ENCODE results near the gene SLC16A10.

DNA sequence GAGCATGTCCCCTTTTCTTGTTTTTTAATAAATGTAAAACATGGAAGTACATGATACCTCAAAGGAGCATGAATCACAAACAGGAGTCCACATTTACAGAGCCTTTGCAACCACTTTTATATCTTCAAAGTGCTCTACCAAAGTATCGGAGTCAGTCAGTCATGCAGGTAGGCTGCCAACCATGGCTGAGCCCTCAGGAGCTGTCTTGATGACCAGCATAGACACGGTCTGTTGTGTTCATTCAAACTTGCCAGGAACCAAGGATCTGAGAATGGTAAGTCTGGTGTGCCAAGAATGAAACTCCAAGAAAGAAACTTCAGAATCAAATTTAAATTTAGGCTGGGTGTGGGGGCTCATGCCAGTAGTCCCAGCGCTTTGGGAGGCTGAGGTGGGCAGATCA, 111.5 kb downstream of the SLC16A10 start:
- TF ChIP-seq POLR2AphosphoS5 (IDR thresholded peaks at IDR 0.05; ENCODE audit: borderline replicate concordance, low read depth, low read length) (no peak), EZH2 (IDR thresholded peaks at IDR 0.05) (no peak)
